WTC11 (cell line): ENCODE data around the gene PCYOX1L. TPM values are rescaled to one million over a fixed set of nuclear protein-coding genes. Genes with fewer than 3 reads are reported as not detected.

ENCODE experiments used
- ATAC-seq: fragments of 200-7000 bp; cut with Tn5 transposase; 2 replicates; pipeline ENCODE4 v1.10.0; 2021; ENCODE audit warnings: mild to moderate bottlenecking, moderate library complexity
- CTCF ChIA-PET: fragments of 300-600 bp; sonication (Branson Sonifier 250); formaldehyde crosslinking; loops from one replicate; lab custom pipeline; 2021; ENCODE audit warnings: antibody characterized with exemption; lab: Charles Lee
- POLR2A ChIA-PET: fragments of 350-600 bp; sonication (Branson Sonifier 250); formaldehyde crosslinking; loops from one replicate; lab custom pipeline; 2021; ENCODE audit warnings: antibody characterized with exemption; lab: Charles Lee
- DNase-seq: peaks from one replicate; pipeline ENCODE4 v3.0.0; 2021; ENCODE audit warnings: low spot score
- H3K27ac Mint-ChIP-seq: 2 replicates; pipeline ENCODE4 v1.8.0; 2021; ENCODE audit warnings: mixed read lengths
- H3K27me3 Mint-ChIP-seq: 2 replicates; pipeline ENCODE4 v1.8.0; 2021; ENCODE audit warnings: low read depth, mild to moderate bottlenecking, moderate library complexity, mixed read lengths
- H3K36me3 Mint-ChIP-seq: 2 replicates; pipeline ENCODE4 v1.8.0; 2021; ENCODE audit warnings: mixed read lengths
- H3K4me1 Mint-ChIP-seq: 2 replicates; pipeline ENCODE4 v1.8.0; 2022; ENCODE audit warnings: mixed read lengths
- H3K4me3 Mint-ChIP-seq: 2 replicates; pipeline ENCODE4 v1.8.0; 2021; ENCODE audit warnings: mild to moderate bottlenecking, moderate library complexity, mixed read lengths
- H3K9me3 Mint-ChIP-seq: 2 replicates; pipeline ENCODE4 v1.8.0; 2021; ENCODE audit warnings: mixed read lengths
- ARID4B ChIP-seq: sonication (generic); formaldehyde crosslinking; IDR thresholded peaks from 2 replicates; pipeline ENCODE4 v1.8.0; 2023; ENCODE audit warnings: missing genetic modification reagents, mild to moderate bottlenecking, borderline replicate concordance
- ATF6 ChIP-seq: sonication (generic); formaldehyde crosslinking; IDR thresholded peaks from 2 replicates; pipeline ENCODE4 v1.8.1; 2023; ENCODE audit warnings: mild to moderate bottlenecking, missing genetic modification reagents
- CREM ChIP-seq: sonication (generic); formaldehyde crosslinking; IDR thresholded peaks from 2 replicates; pipeline ENCODE4 v1.8.1; 2022; ENCODE audit warnings: mild to moderate bottlenecking, missing genetic modification reagents, moderate library complexity
- E2F1 ChIP-seq: sonication (generic); formaldehyde crosslinking; IDR thresholded peaks from 2 replicates; pipeline ENCODE4 v1.8.0; 2022; ENCODE audit warnings: mild to moderate bottlenecking, missing genetic modification reagents
- FOXK1 ChIP-seq: sonication (generic); formaldehyde crosslinking; IDR thresholded peaks from 2 replicates; pipeline ENCODE4 v1.8.0; 2022; ENCODE audit warnings: mild to moderate bottlenecking, moderate library complexity, missing genetic modification reagents
- FOXP4 ChIP-seq: sonication (generic); formaldehyde crosslinking; IDR thresholded peaks from 2 replicates; pipeline ENCODE4 v1.8.0; 2022; ENCODE audit warnings: mild to moderate bottlenecking, missing genetic modification reagents
- HMGXB4 ChIP-seq: sonication (generic); formaldehyde crosslinking; IDR thresholded peaks from 2 replicates; pipeline ENCODE4 v1.8.1; 2023; ENCODE audit warnings: mild to moderate bottlenecking, moderate library complexity, missing genetic modification reagents
- MYBL2 ChIP-seq: sonication (generic); formaldehyde crosslinking; IDR thresholded peaks from 2 replicates; pipeline ENCODE4 v1.8.1; 2023; ENCODE audit warnings: mild to moderate bottlenecking, moderate library complexity, missing genetic modification reagents
- PRDM15 ChIP-seq: sonication (generic); formaldehyde crosslinking; IDR thresholded peaks from 2 replicates; pipeline ENCODE4 v1.8.0; 2022; ENCODE audit warnings: missing genetic modification reagents
- RORB ChIP-seq: fragments of 250-450 bp; sonication (Bioruptor Pico); IDR thresholded peaks from 2 replicates; pipeline ENCODE4 v1.9.0; 2021; ENCODE audit warnings: mild to moderate bottlenecking
- TP53 ChIP-seq: sonication (generic); formaldehyde crosslinking; IDR thresholded peaks from 2 replicates; pipeline ENCODE4 v1.8.1; 2023; ENCODE audit warnings: mild to moderate bottlenecking, missing genetic modification reagents
- ZNF219 ChIP-seq: sonication (generic); formaldehyde crosslinking; IDR thresholded peaks from 2 replicates; pipeline ENCODE4 v1.8.0; 2023; ENCODE audit warnings: missing genetic modification reagents, mild to moderate bottlenecking, borderline replicate concordance
- ZNF425 ChIP-seq: fragments of 250-450 bp; sonication (Bioruptor Pico); conservative IDR thresholded peaks from 2 replicates; pipeline ENCODE4 v1.9.0; 2021; ENCODE audit warnings: mild to moderate bottlenecking
- total RNA-seq: library from RNA; stranded (reverse); gene quantifications from 3 replicates; pipeline ENCODE4 v1.2.3, GENCODE V29; 2021

The PCYOX1L gene
- total RNA-seq, 1 experiment from 2014 or later: 8.1 TPM

- no peak for TF ChIP-seq E2F1
- TF ChIP-seq ZNF219 (CRISPR knock-in tag): no peak
- no peak for TF ChIP-seq TP53 (CRISPR knock-in tag)
- no peak for TF ChIP-seq ATF6
- no peak for TF ChIP-seq RORB
- TF ChIP-seq FOXK1 (CRISPR knock-in tag): no peak
- TF ChIP-seq PRDM15 (CRISPR knock-in tag): no peak
Observed at GRCh38 chr5:149337736-149338135, 20.1 kb upstream of the PCYOX1L start (continued).

- Mint-ChIP-seq H3K27ac (no peak overlapping the region), H3K36me3 (no peaks in the 10 kb centered on the region), H3K4me3 (no peak overlapping the region), H3K9me3 (no peaks in the 10 kb centered on the region), H3K27me3 (peaks cover 9% of the 10 kb centered on the region), H3K4me1 (no peaks in the 10 kb centered on the region)
- POLR2A ChIA-PET: no interaction called here
- no peak for ATAC-seq
- CTCF ChIA-PET: interaction anchor here (0.9 kb wide), 1 partner anchor 104 kb away, joined by 3 read pairs; no protein-coding TSS in a partner anchor
- TF ChIP-seq ZNF425 (CRISPR knock-in tag) (no peak), MYBL2 (CRISPR knock-in tag) (no peak), HMGXB4 (CRISPR knock-in tag) (no peak)
- DNase-seq: no peak
Observed at GRCh38 chr5:149338364-149338763, 19.5 kb upstream of the PCYOX1L start.

- POLR2A ChIA-PET: no interaction called here
- TF ChIP-seq ARID4B: no peak
- no peak for TF ChIP-seq FOXP4 (CRISPR knock-in tag)
- no peak for TF ChIP-seq CREM (CRISPR knock-in tag)
- TF ChIP-seq RORB: no peak
Observed at GRCh38 chr5:149340920-149341319, 16.9 kb upstream of the PCYOX1L start.

More at GRCh38 chr5:149340920-149341319, 16.9 kb upstream of the PCYOX1L start:
- Mint-ChIP-seq H3K27me3 (peaks cover 13% of the 10 kb centered on the region), H3K36me3 (no peaks in the 10 kb centered on the region), H3K4me1 (peaks cover 7% of the 10 kb centered on the region), H3K9me3 (no peaks in the 10 kb centered on the region), H3K27ac (no peak overlapping the region), H3K4me3 (no peak overlapping the region)
- CTCF ChIA-PET: interaction anchor here (0.6 to 1.7 kb wide), 3 partner anchors 26 to 1596 kb away, joined by 4 read pairs; no protein-coding TSS in a partner anchor
- DNase-seq (no peak), ATAC-seq (no peak)
